Spleen (tissue), 11 donors: Measurements from ENCODE around the gene NRXN3. TPM values are rescaled to one million over a fixed set of nuclear protein-coding genes. Genes with fewer than 3 reads are reported as not detected.

Experiments
- DNase-seq: peaks from one replicate; pipeline ENCODE4 v3.0.0-alpha.2; 2020
- H3K27ac ChIP-seq, 8 donors: fragments of 200-600 bp; sonication (generic) in 7 of 8; 1 replicate in 4 of 8; 2 replicates in 4 of 8; pipeline versions ENCODE4 v1.5.0 to v1.8.0; 2016 to 2021; ENCODE audit warnings: inconsistent platforms in 4 of 8, mild to moderate bottlenecking in 4 of 8, moderate library complexity in 1 of 8
- H3K27me3 ChIP-seq, 7 donors: fragments of 200-600 bp; sonication (generic) in 6 of 7; replicated peaks in 1 of 7; 1 replicate in 4 of 7; 2 replicates in 3 of 7; pipeline versions ENCODE4 v1.5.0 to v1.8.0; 2016 to 2021; ENCODE audit warnings: inconsistent platforms in 3 of 7, mild to moderate bottlenecking in 1 of 7
- H3K36me3 ChIP-seq, 6 donors: fragments of 200-600 bp; sonication (generic) in 5 of 6; 1 replicate in 4 of 6; 2 replicates in 2 of 6; pipeline versions ENCODE4 v1.5.0 to v1.8.0; 2016 to 2021; ENCODE audit warnings: inconsistent platforms in 2 of 6
- H3K4me1 ChIP-seq, 6 donors: fragments of 200-600 bp; sonication (generic) in 5 of 6; 1 replicate in 3 of 6; 2 replicates in 3 of 6; pipeline versions ENCODE4 v1.5.0 to v1.8.0; 2016 to 2021; ENCODE audit warnings: inconsistent platforms in 3 of 6
- H3K4me3 ChIP-seq, 8 donors: fragments of 200-600 bp; sonication (generic) in 7 of 8; 1 replicate in 4 of 8; 2 replicates in 4 of 8; pipeline versions ENCODE4 v1.5.0 to v1.8.0; 2016 to 2021; ENCODE audit warnings: inconsistent platforms in 4 of 8, mild to moderate bottlenecking in 4 of 8, moderate library complexity in 2 of 8
- H3K9me3 ChIP-seq, 8 donors: fragments of 200-600 bp; sonication (generic) in 7 of 8; 1 replicate in 4 of 8; 2 replicates in 4 of 8; pipeline versions ENCODE4 v1.5.0 to v1.8.0; 2016 to 2021; ENCODE audit warnings: inconsistent platforms in 4 of 8
- CTCF ChIP-seq, 11 experiments: fragments of 200-600 bp in 7 of 11; fragments of 450-650 bp in 4 of 11; sonication (generic) in 4 of 11; IDR thresholded peaks in 8 of 11; conservative IDR thresholded peaks in 3 of 11; 1 replicate in 7 of 11; 2 replicates in 4 of 11; pipeline versions ENCODE4 v1.4.0 to v1.8.0; 2016 to 2021; ENCODE audit warnings: antibody characterized with exemption in 11 of 11, inconsistent platforms in 4 of 11, mild to moderate bottlenecking in 1 of 11
- POLR2A ChIP-seq, 3 donors: fragments of 450-650 bp; IDR thresholded peaks; one replicate each; pipeline ENCODE4 v1.5.1; 2017; ENCODE audit warnings: antibody characterized with exemption in 3 of 3, mild to moderate bottlenecking in 1 of 3
- POLR2AphosphoS5 ChIP-seq, 3 donors: sonication (generic); formaldehyde crosslinking; IDR thresholded peaks; one replicate each; pipeline ENCODE4 v1.5.1; 2017; ENCODE audit warnings: antibody characterized with exemption in 3 of 3
- WGBS, 5 donors: extraction: QIAGEN DNeasy Blood & Tissue Kit in 3 of 5; methylation state at CpG; one replicate each; pipeline versions ENCODE4 v1.1.5 to v1.1.7; 2013 to 2018; 5-methylcytosine and 5-hydroxymethylcytosine counted together
- intact Hi-C: fragments of 100-400 bp; cut with DNase I; formaldehyde crosslinking; loops from one replicate; pipeline ENCODE4 v1.15.0; 2023; ENCODE audit warnings: low total_unique reads
- polyA plus RNA-seq, 3 donors: library from polyadenylated mRNA; stranded (reverse); fragments of 200-250 nt; gene quantifications; one replicate each; pipeline ENCODE4 v1.2.1, GENCODE V29; 2013
- total RNA-seq, 7 donors: library from RNA; depleted of rRNA in 3 of 7; stranded (reverse); fragments of >200 nt in 3 of 7; fragmentation: NEBNext Ultra II Directional in 4 of 7; extraction: Animal tissue kit (Norgen Biotek cat#: 25700) in 4 of 7; gene quantifications; one replicate each; pipeline versions ENCODE4 v1.1.0 to v1.2.1, GENCODE V29; 2016 to 2021
- donor health status: healthy with polysubstance abuse.
- donor health status: DM: no; HTN: no; CAD: no; lungs with moderate emphysema.
- donor health status: DM: no; HTN: no; CAD: no.
- donor health status: Bipolar disorder and iron deficiency.
- donor health status: healthy.
- donor health status: DM: no; HTN: no; CAD: no.
- donor health status: DM: yes; HTN: yes; CAD: no.

The NRXN3 gene
- total and polyA plus RNA-seq, 10 donors = 0.21 to 11.5 (median 1.6) TPM

DNA sequence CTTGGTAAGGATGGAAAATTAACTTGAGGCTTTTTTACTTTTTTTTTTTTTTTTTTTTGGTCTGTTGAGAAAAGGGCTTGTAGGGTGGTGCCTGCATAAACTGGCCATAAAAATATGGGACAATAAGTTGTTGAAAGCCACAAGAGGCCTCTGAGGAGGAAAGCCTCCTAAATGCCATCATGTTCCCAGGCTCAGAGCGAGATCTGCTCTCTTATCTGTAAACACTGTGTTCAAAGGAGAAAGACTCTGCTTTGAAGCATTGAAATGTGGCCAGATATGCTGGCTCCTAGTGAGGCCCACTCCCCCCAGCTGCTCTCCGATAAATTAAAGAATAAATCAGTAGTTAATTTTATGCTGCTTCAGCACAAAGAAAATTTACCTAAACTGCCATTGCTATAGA is 1536.2 kb downstream of the NRXN3 start:
- Histone ChIP-seq H3K4me1 (no peaks in the 10 kb centered on the region), H3K4me3 (no peak overlapping the region), H3K9me3 (no peaks in the 10 kb centered on the region), H3K36me3 (no peaks in the 10 kb centered on the region), H3K27me3 (no peaks in the 10 kb centered on the region), H3K27ac (no peak overlapping the region)
- TF ChIP-seq POLR2A (IDR thresholded peaks at IDR 0.05) = no peak
- intact Hi-C loops = no loop called here
- DNase-seq = no peak
- 59 to 87% (median 74%) methylated on average over 2 of the region's 2 CpGs for WGBS, 5 donors

GRCh38 chr14:79708426-79709388 is 1538.5 kb downstream of the NRXN3 start:
- 65 to 75% (median 70%) methylated on average over 9 of the region's 9 CpGs for WGBS, 5 donors
- H3K4me1 ChIP-seq = no peaks in the 10 kb centered on the region
- H3K27me3 ChIP-seq = no peaks in the 10 kb centered on the region
- no peak overlapping the region for H3K27ac ChIP-seq
- TF ChIP-seq CTCF (IDR thresholded peaks at IDR 0.05 in 8 of 11, conservative IDR thresholded peaks at IDR 0.05 in 3 of 11) (no peak), POLR2A (IDR thresholded peaks at IDR 0.05) (no peak), POLR2AphosphoS5 (IDR thresholded peaks at IDR 0.05) (no peak)
- H3K9me3 ChIP-seq = no peaks in the 10 kb centered on the region
- intact Hi-C loops = no loop called here
- no peak for DNase-seq
- no peak overlapping the region for H3K4me3 ChIP-seq
- H3K36me3 ChIP-seq = no peaks in the 10 kb centered on the region

DNA sequence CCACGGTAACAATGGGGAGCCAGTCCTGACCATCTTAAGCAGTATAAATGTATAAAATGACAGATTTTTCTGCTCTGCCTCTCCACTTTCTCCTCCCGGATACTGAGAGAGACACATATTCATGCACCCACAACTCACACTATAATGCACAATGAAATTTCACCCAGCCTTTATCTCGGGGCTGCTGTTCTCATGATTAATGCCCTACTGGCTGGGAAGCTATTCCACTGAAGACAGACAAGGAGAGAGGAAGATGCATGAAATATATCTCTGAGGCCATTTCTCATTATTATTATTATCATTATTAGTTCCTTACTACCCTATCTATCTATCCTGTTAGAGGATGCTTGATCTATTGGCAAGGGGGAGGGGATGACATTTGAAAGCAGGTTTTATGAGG is 1539.4 kb downstream of the NRXN3 start:
- no peak overlapping the region for H3K27ac ChIP-seq
- TF ChIP-seq POLR2AphosphoS5 (IDR thresholded peaks at IDR 0.05) = no peak
- TF ChIP-seq POLR2A (IDR thresholded peaks at IDR 0.05) = no peak
- TF ChIP-seq CTCF (IDR thresholded peaks at IDR 0.05 in 8 of 11, conservative IDR thresholded peaks at IDR 0.05 in 3 of 11) = no peak
- H3K36me3 ChIP-seq = no peaks in the 10 kb centered on the region
- WGBS, 5 donors = 60 to 84% (median 70%) methylated on average over 3 of the region's 3 CpGs
- DNase-seq = no peak
- intact Hi-C loops = no loop called here
- no peaks in the 10 kb centered on the region for H3K27me3 ChIP-seq
- H3K4me3 ChIP-seq = no peak overlapping the region
- no peaks in the 10 kb centered on the region for H3K9me3 ChIP-seq
- no peaks in the 10 kb centered on the region for H3K4me1 ChIP-seq

GRCh38 chr14:79712302-79712950 is 1542.3 kb downstream of the NRXN3 start:
- H3K27ac ChIP-seq = no peak overlapping the region
- 77 to 86% (median 82%) methylated on average over 11 of the region's 11 CpGs for WGBS, 5 donors
- H3K4me3 ChIP-seq = no peak overlapping the region
- no peaks in the 10 kb centered on the region for H3K4me1 ChIP-seq
- H3K27me3 ChIP-seq = no peaks in the 10 kb centered on the region
- no peak for TF ChIP-seq CTCF (IDR thresholded peaks at IDR 0.05 in 8 of 11, conservative IDR thresholded peaks at IDR 0.05 in 3 of 11)
- no peak for TF ChIP-seq POLR2A (IDR thresholded peaks at IDR 0.05)
- TF ChIP-seq POLR2AphosphoS5 (IDR thresholded peaks at IDR 0.05) = no peak
- no peak for DNase-seq
- no peaks in the 10 kb centered on the region for H3K36me3 ChIP-seq
- no peaks in the 10 kb centered on the region for H3K9me3 ChIP-seq
- intact Hi-C loops = no loop called here
